ENCODE measurements around the gene FBXO31. TPM values are rescaled to one million over a fixed set of nuclear protein-coding genes. Genes with fewer than 3 reads are reported as not detected.

Gene FBXO31
- total RNA-seq, 2 donors from 2014 or later = 39.5 to 65.8 TPM

DNA sequence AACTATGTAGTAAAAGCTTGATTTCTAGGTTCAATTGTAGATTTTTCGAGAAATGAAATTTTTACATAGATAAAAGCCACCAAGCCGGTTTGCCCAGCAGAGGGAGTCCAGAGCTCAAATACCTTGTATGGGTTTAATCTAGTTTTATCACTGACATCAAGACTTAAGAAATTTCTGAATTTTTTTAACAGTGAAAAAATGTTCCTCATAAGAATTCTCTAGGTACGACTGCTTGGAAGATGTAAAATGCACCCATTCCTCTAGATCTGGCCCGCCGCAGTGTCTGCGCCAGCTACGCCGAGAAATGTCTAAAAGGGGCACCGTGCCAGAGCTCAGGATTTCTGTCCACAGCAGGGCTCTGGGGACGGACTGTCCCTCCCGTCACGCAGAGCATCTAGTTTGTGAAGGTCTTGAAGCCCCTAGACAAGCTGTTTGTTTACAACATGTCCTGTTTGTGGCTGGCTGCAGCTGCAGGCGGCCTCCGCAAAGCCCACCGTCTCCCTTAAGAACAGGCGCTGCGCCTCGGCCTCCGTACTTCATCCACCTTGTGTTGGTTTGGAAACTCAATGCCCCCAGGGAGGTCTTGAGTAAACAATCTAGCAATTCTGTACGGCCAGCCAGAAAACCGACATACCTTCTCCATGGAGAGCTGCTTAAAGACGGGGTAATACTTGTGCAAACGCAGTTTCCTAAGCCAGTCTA is 33.4 kb upstream of the FBXO31 start:
- Histone ChIP-seq H3K4me3 (no peak overlapping the region), H3K27ac (no peak overlapping the region), H3K9me3 (no peaks in the 10 kb centered on the region), H3K4me1 (replicated peaks) (no peaks in the 10 kb centered on the region), H3K36me3 (peaks cover 5 to 10% of the 10 kb centered on the region in 2 donors), H3K27me3 (replicated peaks; ENCODE audit: insufficient read depth) (no peaks in the 10 kb centered on the region)
- no peak for DNase-seq (ENCODE audit: low spot score)
- intact Hi-C loops (cut with DNase I) = loop anchor here (2.0 to 5.0 kb wide), 2 partner anchors 154 to 220 kb away; no protein-coding TSS in a partner anchor
- WGBS = 74% methylated on average over 23 of the region's 23 CpGs
- no peak for TF ChIP-seq POLR2AphosphoS5 (IDR thresholded peaks at IDR 0.05)
- TF ChIP-seq, protein P1, sequence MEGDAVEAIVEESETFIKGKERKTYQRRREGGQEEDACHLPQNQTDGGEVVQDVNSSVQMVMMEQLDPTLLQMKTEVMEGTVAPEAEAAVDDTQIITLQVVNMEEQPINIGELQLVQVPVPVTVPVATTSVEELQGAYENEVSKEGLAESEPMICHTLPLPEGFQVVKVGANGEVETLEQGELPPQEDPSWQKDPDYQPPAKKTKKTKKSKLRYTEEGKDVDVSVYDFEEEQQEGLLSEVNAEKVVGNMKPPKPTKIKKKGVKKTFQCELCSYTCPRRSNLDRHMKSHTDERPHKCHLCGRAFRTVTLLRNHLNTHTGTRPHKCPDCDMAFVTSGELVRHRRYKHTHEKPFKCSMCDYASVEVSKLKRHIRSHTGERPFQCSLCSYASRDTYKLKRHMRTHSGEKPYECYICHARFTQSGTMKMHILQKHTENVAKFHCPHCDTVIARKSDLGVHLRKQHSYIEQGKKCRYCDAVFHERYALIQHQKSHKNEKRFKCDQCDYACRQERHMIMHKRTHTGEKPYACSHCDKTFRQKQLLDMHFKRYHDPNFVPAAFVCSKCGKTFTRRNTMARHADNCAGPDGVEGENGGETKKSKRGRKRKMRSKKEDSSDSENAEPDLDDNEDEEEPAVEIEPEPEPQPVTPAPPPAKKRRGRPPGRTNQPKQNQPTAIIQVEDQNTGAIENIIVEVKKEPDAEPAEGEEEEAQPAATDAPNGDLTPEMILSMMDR (IDR thresholded peaks at IDR 0.05) = peak; percentile 24 to 66 (median 60)

DNA sequence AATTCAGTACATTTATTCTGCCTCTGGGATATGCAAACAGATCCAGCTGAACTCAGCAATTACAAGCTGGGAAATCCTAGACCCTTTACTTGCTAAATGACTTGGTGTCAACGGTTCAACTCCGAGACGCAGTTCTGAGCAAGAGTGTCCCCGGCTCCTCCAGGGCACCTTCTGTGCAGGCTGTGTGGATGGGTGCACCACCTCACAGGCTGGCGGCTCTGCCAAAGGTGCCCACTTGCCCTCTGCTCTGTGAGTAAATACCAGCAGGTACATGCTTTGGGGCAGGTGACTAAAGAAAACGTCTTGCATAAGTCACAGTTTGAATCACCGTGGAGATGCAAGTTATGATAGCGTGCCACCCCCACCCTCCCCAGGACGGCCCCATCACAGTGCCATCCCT is 31.9 kb upstream of the FBXO31 start:
- WGBS = 89% methylated on average over 9 of the region's 9 CpGs
- DNase-seq (ENCODE audit: low spot score) = no peak
- no peaks in the 10 kb centered on the region for H3K27me3 ChIP-seq (replicated peaks; ENCODE audit: insufficient read depth)
- no peaks in the 10 kb centered on the region for H3K9me3 ChIP-seq
- TF ChIP-seq, protein P1 (IDR thresholded peaks at IDR 0.05) = no peak
- TF ChIP-seq POLR2AphosphoS5 (IDR thresholded peaks at IDR 0.05) (no peak), POLR2A (IDR thresholded peaks at IDR 0.05) (no peak)
- peaks cover 5 to 7% of the 10 kb centered on the region in 2 donors for H3K36me3 ChIP-seq
- H3K4me1 ChIP-seq (replicated peaks) = no peaks in the 10 kb centered on the region
- H3K27ac ChIP-seq = no peak overlapping the region
- no peak overlapping the region for H3K4me3 ChIP-seq
- intact Hi-C loops (cut with DNase I) = loop anchor here (5.0 kb wide), 1 partner anchor 222 kb away; no protein-coding TSS in a partner anchor

DNA sequence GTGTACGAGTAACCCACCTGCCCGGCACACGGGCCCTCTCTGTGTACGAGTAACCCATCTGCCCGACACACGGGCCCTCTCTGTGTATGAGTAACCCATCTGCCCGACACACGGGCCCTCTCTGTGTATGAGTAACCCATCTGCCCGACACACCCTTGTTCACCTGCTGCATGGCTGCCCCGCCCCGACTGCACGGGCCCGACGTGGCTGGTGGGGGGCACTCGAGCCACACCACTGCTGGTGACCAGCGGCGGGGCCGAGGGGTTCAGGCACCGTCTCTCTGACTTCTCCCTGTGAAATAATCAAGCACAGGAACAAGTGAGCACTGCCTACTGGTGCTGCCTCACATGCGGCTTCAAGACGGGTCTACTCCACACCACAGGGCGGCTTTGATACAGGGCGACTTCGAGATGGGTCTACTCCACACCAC is 30.7 kb upstream of the FBXO31 start:
- Histone ChIP-seq H3K36me3 (peaks cover 5 to 7% of the 10 kb centered on the region in 2 donors), H3K4me3 (no peak overlapping the region), H3K4me1 (replicated peaks) (no peaks in the 10 kb centered on the region), H3K27ac (no peak overlapping the region), H3K27me3 (replicated peaks; ENCODE audit: insufficient read depth) (no peaks in the 10 kb centered on the region), H3K9me3 (no peaks in the 10 kb centered on the region)
- WGBS = 87% methylated on average over 24 of the region's 24 CpGs
- no peak for DNase-seq (ENCODE audit: low spot score)
- TF ChIP-seq, protein P1 (IDR thresholded peaks at IDR 0.05) = no peak
- TF ChIP-seq POLR2AphosphoS5 (IDR thresholded peaks at IDR 0.05) (no peak), POLR2A (IDR thresholded peaks at IDR 0.05) (no peak)
- intact Hi-C loops (cut with DNase I) = no loop called here

DNA sequence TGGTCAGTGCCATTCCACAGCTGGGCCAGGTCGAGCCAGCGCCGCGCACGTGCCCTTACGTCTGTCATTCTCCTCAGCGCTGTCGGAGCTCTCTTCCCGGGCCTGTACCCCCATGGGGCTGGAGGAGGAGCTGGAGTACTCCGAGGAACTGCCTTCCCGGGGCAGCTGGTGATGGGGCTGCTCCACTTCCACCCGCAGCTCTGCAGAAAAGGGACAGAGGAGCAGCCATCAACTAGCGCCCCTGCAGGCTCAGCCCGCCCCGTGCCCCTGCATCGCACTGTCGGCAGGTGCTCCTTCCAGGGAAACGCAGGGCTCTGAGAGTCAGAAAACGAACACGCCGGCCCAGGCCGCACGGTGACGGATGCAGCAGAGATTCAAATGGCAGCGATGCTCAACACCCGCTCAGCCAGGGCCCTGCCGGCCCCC is 29.4 kb upstream of the FBXO31 start:
- DNase-seq (ENCODE audit: low spot score) = no peak
- H3K4me1 ChIP-seq (replicated peaks) = no peaks in the 10 kb centered on the region
- intact Hi-C loops (cut with DNase I) = no loop called here
- no peaks in the 10 kb centered on the region for H3K27me3 ChIP-seq (replicated peaks; ENCODE audit: insufficient read depth)
- no peak overlapping the region for H3K27ac ChIP-seq
- 90% methylated on average over 27 of the region's 27 CpGs for WGBS
- no peak overlapping the region for H3K4me3 ChIP-seq
- H3K36me3 ChIP-seq = peaks cover 5 to 7% of the 10 kb centered on the region in 2 donors
- TF ChIP-seq POLR2A (IDR thresholded peaks at IDR 0.05) = no peak
- TF ChIP-seq, protein P1 (IDR thresholded peaks at IDR 0.05) = no peak
- TF ChIP-seq POLR2AphosphoS5 (IDR thresholded peaks at IDR 0.05) = no peak
- H3K9me3 ChIP-seq = no peaks in the 10 kb centered on the region
